Prostate gland (tissue), 2 donors: ENCODE results near the gene ELFN1.

Source experiments
- POLR2A ChIP-seq: fragments of 450-650 bp; IDR thresholded peaks from one replicate; pipeline ENCODE4 v1.6.1; 2016; ENCODE audit warnings: antibody characterized with exemption, mild to moderate bottlenecking
- POLR2AphosphoS5 ChIP-seq: sonication (generic); formaldehyde crosslinking; IDR thresholded peaks from one replicate; pipeline ENCODE4 v1.6.1; 2017; ENCODE audit warnings: antibody characterized with exemption
- TF ChIP-seq, protein P1 (sequence below), 4 experiments: fragments of 200-600 bp in 2 of 4; fragments of 450-650 bp in 2 of 4; sonication (generic) in 2 of 4; IDR thresholded peaks; 1 replicate in 3 of 4; 2 replicates in 1 of 4; pipeline ENCODE4 v1.5.1; 2016 to 2019; ENCODE audit warnings: antibody characterized with exemption in 4 of 4, mild to moderate bottlenecking in 2 of 4, moderate library complexity in 2 of 4

DNA sequence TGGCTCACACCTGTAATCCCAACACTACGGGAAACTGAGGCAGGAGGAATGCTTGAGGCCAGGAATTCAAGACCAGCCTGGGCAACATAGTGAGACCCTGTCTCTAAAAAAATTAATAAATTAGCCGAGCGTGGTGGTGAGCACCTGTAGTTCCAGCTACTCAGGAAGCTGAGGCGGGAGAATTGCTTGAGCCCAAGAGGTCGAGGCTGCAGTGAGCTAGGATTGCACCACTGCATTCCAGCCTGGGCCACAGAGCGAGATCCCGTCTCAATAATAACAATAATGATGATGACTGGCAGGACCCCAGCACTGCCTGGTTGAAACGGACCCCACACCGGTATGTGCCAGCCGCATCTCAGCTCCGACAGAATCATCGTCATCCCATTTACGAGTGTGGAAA is 93.0 kb downstream of the ELFN1 start:
- TF ChIP-seq, protein P1, sequence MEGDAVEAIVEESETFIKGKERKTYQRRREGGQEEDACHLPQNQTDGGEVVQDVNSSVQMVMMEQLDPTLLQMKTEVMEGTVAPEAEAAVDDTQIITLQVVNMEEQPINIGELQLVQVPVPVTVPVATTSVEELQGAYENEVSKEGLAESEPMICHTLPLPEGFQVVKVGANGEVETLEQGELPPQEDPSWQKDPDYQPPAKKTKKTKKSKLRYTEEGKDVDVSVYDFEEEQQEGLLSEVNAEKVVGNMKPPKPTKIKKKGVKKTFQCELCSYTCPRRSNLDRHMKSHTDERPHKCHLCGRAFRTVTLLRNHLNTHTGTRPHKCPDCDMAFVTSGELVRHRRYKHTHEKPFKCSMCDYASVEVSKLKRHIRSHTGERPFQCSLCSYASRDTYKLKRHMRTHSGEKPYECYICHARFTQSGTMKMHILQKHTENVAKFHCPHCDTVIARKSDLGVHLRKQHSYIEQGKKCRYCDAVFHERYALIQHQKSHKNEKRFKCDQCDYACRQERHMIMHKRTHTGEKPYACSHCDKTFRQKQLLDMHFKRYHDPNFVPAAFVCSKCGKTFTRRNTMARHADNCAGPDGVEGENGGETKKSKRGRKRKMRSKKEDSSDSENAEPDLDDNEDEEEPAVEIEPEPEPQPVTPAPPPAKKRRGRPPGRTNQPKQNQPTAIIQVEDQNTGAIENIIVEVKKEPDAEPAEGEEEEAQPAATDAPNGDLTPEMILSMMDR (IDR thresholded peaks at IDR 0.05): no peak
- TF ChIP-seq POLR2A (no peak), POLR2AphosphoS5 (no peak)
